Skeletal muscle tissue (tissue), 4 donors: Measurements from ENCODE around the gene MAGI2. TPM values are rescaled to one million over a fixed set of nuclear protein-coding genes. Genes with fewer than 3 reads are reported as not detected.
A peak's percentile ranks its signal among the peaks of the same experiment; 100 is the strongest.

Experiments
- H3K27ac ChIP-seq: one replicate; pipeline ENCODE4 v1.7.0; 2013; ENCODE audit warnings: mild to moderate bottlenecking, low read depth, low read length, inconsistent platforms
- H3K27me3 ChIP-seq, 3 donors: one replicate each; pipeline ENCODE4 v1.7.0; 2013; ENCODE audit warnings: low read length in 3 of 3; ENCODE audit not compliant: control insufficient read depth in 3 of 3, insufficient read depth in 3 of 3
- H3K36me3 ChIP-seq, 3 donors: one replicate each; pipeline ENCODE4 v1.7.0; 2013; ENCODE audit warnings: low read length in 3 of 3; ENCODE audit not compliant: control insufficient read depth in 3 of 3, insufficient read depth in 3 of 3
- H3K4me1 ChIP-seq, 3 donors: one replicate each; pipeline ENCODE4 v1.7.0; 2013; ENCODE audit warnings: low read length in 3 of 3, mild to moderate bottlenecking in 3 of 3; ENCODE audit not compliant: control insufficient read depth in 3 of 3, insufficient read depth in 3 of 3
- H3K4me3 ChIP-seq, 3 donors: one replicate each; pipeline ENCODE4 v1.7.0; 2013; ENCODE audit warnings: low read length in 3 of 3
- H3K9ac ChIP-seq, 3 donors: one replicate each; pipeline ENCODE4 v1.7.0; 2013; ENCODE audit warnings: low read length in 3 of 3, mild to moderate bottlenecking in 3 of 3, moderate library complexity in 2 of 3, low read depth in 1 of 3
- H3K9me3 ChIP-seq, 3 donors: one replicate each; pipeline ENCODE4 v1.7.0; 2013; ENCODE audit warnings: low read length in 3 of 3; ENCODE audit not compliant: control insufficient read depth in 3 of 3
- total RNA-seq: library from RNA; depleted of rRNA; stranded (reverse); fragments of >200 nt; gene quantifications from one replicate; pipeline ENCODE4 v1.2.3, GENCODE V29; 2014
- donor health status: Osteomylitis.

The MAGI2 gene
- total RNA-seq, 1 donor from 2014 or later = 4.2 TPM

- Histone ChIP-seq H3K36me3 (no peaks in the 10 kb centered on the region), H3K9ac (peak overlapping the region in 2 of 3 donors; percentile 68 to 73), H3K27ac (no peak overlapping the region), H3K9me3 (no peaks in the 10 kb centered on the region), H3K27me3 (no peaks in the 10 kb centered on the region), H3K4me1 (peaks cover 6 to 35% (median 16%) of the 10 kb centered on the region in 3 donors), H3K4me3 (peak overlapping the region; percentile 57 to 76 (median 76))
Measured at GRCh38 chr7:78768859-78769258, 684.6 kb downstream of the MAGI2 start.

GRCh38 chr7:78765943-78766729 lies 687.3 kb downstream of the MAGI2 start:
- Histone ChIP-seq H3K9me3 (no peaks in the 10 kb centered on the region), H3K4me1 (peaks cover 6 to 30% (median 15%) of the 10 kb centered on the region in 3 donors), H3K27ac (no peak overlapping the region)

GRCh38 chr7:78764571-78764970 lies 688.9 kb downstream of the MAGI2 start:
- peaks cover 6 to 18% (median 6%) of the 10 kb centered on the region in 3 donors for H3K4me1 ChIP-seq
- no peak overlapping the region for H3K27ac ChIP-seq
- no peaks in the 10 kb centered on the region for H3K36me3 ChIP-seq
- H3K9me3 ChIP-seq = no peaks in the 10 kb centered on the region
- H3K4me3 ChIP-seq = no peak overlapping the region
- no peaks in the 10 kb centered on the region for H3K27me3 ChIP-seq
- H3K9ac ChIP-seq = no peak overlapping the region

More at GRCh38 chr7:78765943-78766729, 687.3 kb downstream of the MAGI2 start:
- Histone ChIP-seq H3K36me3 (no peaks in the 10 kb centered on the region), H3K4me3 (peak overlapping the region in 1 of 3 donors; percentile 5), H3K9ac (no peak overlapping the region), H3K27me3 (no peaks in the 10 kb centered on the region)

DNA sequence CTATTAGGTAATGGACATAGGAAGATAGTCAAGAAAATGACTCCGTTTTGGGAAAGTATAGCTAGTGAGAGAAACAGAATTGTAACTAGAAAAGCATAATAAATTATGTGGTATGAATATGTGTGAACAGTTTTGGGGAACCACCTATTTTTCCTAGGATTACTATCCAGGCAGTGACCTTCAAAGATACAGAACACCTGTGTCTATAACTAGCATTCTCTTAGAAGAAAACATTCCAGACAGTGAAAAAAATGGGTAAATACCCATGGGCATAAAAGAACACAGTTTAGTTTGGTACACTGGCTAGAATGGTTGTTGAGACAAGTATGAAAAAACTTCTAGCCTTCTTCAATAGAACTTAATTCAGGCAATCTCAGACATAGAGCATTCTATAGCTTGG lies 690.8 kb downstream of the MAGI2 start:
- Histone ChIP-seq H3K4me1 (peaks cover 2 to 11% (median 6%) of the 10 kb centered on the region in 3 donors), H3K27ac (no peak overlapping the region), H3K36me3 (no peaks in the 10 kb centered on the region), H3K9me3 (no peaks in the 10 kb centered on the region), H3K4me3 (no peak overlapping the region), H3K27me3 (no peaks in the 10 kb centered on the region), H3K9ac (no peak overlapping the region)

DNA sequence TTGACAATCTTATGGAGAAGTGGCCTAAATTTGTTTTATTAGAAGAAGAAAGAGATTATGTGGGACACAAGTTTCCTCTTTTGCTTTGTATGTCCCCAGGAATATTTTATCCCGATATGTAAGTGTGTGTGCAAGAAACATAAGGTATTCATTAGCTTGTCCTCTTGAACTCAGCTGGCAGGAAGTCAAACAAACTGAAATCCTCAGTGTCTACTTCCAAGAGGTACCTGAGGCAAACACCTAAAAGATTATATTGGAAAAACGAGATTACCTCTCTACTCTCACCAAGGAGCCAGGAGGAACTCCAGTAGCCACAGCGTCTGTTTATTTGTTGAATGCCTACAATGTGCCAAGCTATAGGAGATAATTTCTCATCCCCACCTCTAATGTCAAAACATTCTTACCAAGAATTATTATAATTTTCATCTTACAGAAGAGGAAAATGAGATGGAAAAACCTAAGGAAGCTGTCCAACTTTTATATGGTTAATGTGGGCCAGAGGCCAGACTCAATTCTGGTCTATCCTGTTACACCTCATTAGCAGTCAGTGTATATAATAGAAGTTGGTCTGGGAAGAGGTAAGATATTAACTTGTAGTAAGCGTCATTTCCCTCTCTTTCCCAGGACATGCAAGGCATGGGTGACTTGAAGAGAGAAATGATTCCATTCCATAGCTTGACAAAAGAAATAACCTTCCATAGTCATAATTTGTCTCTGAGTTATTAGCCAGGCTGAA lies 692.7 kb downstream of the MAGI2 start:
- no peak overlapping the region for H3K4me3 ChIP-seq
- peaks cover 1 to 9% (median 4%) of the 10 kb centered on the region in 3 donors for H3K4me1 ChIP-seq
- H3K27me3 ChIP-seq = no peaks in the 10 kb centered on the region
- no peaks in the 10 kb centered on the region for H3K9me3 ChIP-seq
- H3K36me3 ChIP-seq = no peaks in the 10 kb centered on the region
- H3K9ac ChIP-seq = no peak overlapping the region
- no peak overlapping the region for H3K27ac ChIP-seq

DNA sequence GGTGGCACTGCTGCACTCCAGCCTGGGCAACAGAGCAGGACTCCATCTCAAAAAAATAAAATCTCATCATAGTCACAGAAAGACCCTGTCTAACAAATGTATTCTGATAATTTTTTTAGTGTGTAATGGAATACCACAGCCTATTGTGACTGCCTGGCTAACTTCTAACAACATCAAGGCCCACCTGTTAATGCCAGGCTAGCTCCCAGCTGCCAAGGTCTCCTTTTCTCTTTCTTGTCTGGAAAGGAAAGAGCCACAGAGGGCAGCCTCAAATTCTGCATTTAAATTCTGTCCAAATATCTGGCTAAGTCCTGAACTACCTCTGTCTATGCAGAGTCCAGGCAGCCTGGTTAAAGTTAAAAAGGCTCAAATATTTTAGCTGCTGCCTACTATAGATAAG lies 700.9 kb downstream of the MAGI2 start:
- peaks cover 0 to 6% (median 3%) of the 10 kb centered on the region in 3 donors for H3K4me1 ChIP-seq
- no peaks in the 10 kb centered on the region for H3K36me3 ChIP-seq
- no peak overlapping the region for H3K9ac ChIP-seq
- H3K27me3 ChIP-seq = no peaks in the 10 kb centered on the region
- H3K9me3 ChIP-seq = no peaks in the 10 kb centered on the region
- no peak overlapping the region for H3K27ac ChIP-seq
- H3K4me3 ChIP-seq = no peak overlapping the region

DNA sequence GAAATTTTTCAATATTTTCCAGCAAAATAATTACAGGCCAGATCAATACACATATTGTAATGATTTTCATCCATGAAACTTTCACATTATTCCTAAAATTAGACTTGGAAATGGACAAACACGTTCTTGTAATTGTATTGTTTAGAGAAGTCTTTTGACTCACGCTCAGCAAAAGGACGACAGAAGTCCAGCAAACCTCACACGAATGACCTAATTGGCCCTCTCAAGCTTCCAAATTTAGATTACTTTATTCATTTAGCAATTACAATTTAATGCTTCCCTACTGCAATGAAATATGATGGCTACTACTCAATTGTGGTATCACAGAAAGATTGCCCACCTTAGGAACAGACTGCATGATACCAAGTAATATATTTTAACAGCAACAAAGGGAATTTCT lies 702.2 kb downstream of the MAGI2 start:
- no peak overlapping the region for H3K27ac ChIP-seq
- H3K4me3 ChIP-seq = no peak overlapping the region

GRCh38 chr7:78749052-78749746 lies 704.3 kb downstream of the MAGI2 start:
- peaks cover 0 to 6% (median 3%) of the 10 kb centered on the region in 3 donors for H3K4me1 ChIP-seq
- no peaks in the 10 kb centered on the region for H3K9me3 ChIP-seq
- H3K4me3 ChIP-seq = no peak overlapping the region
- no peak overlapping the region for H3K9ac ChIP-seq
- no peaks in the 10 kb centered on the region for H3K27me3 ChIP-seq
- H3K27ac ChIP-seq = no peak overlapping the region
- no peaks in the 10 kb centered on the region for H3K36me3 ChIP-seq

More for the DNA sequence above, 702.2 kb downstream of the MAGI2 start:
- Histone ChIP-seq H3K4me1 (peaks cover 0 to 6% (median 3%) of the 10 kb centered on the region in 3 donors), H3K27me3 (no peaks in the 10 kb centered on the region), H3K9ac (peak overlapping the region in 1 of 3 donors; percentile 28), H3K36me3 (no peaks in the 10 kb centered on the region), H3K9me3 (no peaks in the 10 kb centered on the region)

DNA sequence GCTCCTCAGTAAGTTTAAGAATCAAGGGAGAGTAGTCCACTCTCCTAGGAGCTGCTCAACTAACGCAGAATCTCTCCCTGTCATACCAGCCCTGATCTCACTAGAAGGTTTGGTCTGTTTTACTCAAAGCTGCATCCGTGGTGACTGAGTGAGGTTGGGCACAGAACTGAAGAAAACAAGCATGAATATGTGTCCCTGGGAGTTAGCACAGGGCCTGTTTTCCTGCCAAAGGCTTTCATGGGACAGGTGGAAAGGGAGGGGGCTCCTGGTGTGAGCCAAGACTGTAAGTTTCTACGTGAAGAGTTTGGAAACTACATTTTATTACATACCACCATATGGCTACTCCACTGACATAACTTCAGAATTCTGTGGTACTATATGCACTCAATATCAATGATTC lies 705.9 kb downstream of the MAGI2 start:
- Histone ChIP-seq H3K4me3 (no peak overlapping the region), H3K36me3 (no peaks in the 10 kb centered on the region), H3K27ac (no peak overlapping the region), H3K9ac (no peak overlapping the region), H3K9me3 (no peaks in the 10 kb centered on the region), H3K4me1 (peaks cover 0 to 9% (median 3%) of the 10 kb centered on the region in 3 donors), H3K27me3 (no peaks in the 10 kb centered on the region)
